RWPE2 (cell line): ENCODE data around the gene ERF.

Experiments used
- ATAC-seq: fragments of 200-7000 bp; cut with Tn5 transposase; 3 replicates; pipeline ENCODE4 v1.9.1; 2021; ENCODE audit warnings: low read depth
- DNase-seq: peaks from one replicate; pipeline ENCODE4 v3.0.0-alpha.2; 2020; ENCODE audit warnings: low spot score
- H3K27ac ChIP-seq: fragments of 450-650 bp; 2 replicates; pipeline ENCODE4 v1.5.1; 2017; ENCODE audit warnings: mild to moderate bottlenecking; ENCODE audit not compliant: poor library complexity, severe bottlenecking
- H3K27me3 ChIP-seq: fragments of 250-450 bp; sonication (Bioruptor Pico); 2 replicates; pipeline ENCODE4 v1.5.1; 2021; ENCODE audit warnings: mild to moderate bottlenecking, moderate library complexity; ENCODE audit not compliant: insufficient read depth, poor library complexity, severe bottlenecking
- H3K36me3 ChIP-seq: fragments of 250-450 bp; sonication (Bioruptor Pico); 2 replicates; pipeline ENCODE4 v1.5.1; 2020; ENCODE audit warnings: low read depth, mild to moderate bottlenecking, moderate library complexity
- H3K4me1 ChIP-seq: fragments of 250-450 bp; sonication (Bioruptor Pico); 2 replicates; pipeline ENCODE4 v1.5.1; 2021; ENCODE audit warnings: mild to moderate bottlenecking, moderate library complexity; ENCODE audit not compliant: insufficient read depth, poor library complexity, severe bottlenecking
- H3K4me3 ChIP-seq: fragments of 250-450 bp; sonication (Bioruptor Pico); 2 replicates; pipeline ENCODE4 v1.5.1; 2021; ENCODE audit warnings: mild to moderate bottlenecking, moderate library complexity; ENCODE audit not compliant: severe bottlenecking
- H3K9me3 ChIP-seq: fragments of 250-450 bp; sonication (Bioruptor Pico); 2 replicates; pipeline ENCODE4 v1.5.1; 2021; ENCODE audit warnings: mild to moderate bottlenecking, moderate library complexity; ENCODE audit not compliant: severe bottlenecking
- CTCF ChIP-seq: fragments of 450-650 bp; IDR thresholded peaks from one replicate; pipeline ENCODE4 v1.5.1; 2017; ENCODE audit warnings: mild to moderate bottlenecking, moderate library complexity; ENCODE audit not compliant: poor library complexity, severe bottlenecking

ERF gene

GRCh38 chr19:42290523-42291434 is 35.9 kb upstream of the ERF start:
- no peaks in the 10 kb centered on the region for H3K9me3 ChIP-seq
- TF ChIP-seq CTCF, result peak; percentile 54
- no peaks in the 10 kb centered on the region for H3K4me1 ChIP-seq
- peaks cover 75% of the 10 kb centered on the region for H3K36me3 ChIP-seq
- DNase-seq (no peak), ATAC-seq (peak; percentile 47; the same call in 2 of the 3 replicates)
- no peak overlapping the region for H3K27ac ChIP-seq
- no peaks in the 10 kb centered on the region for H3K27me3 ChIP-seq
- no peak overlapping the region for H3K4me3 ChIP-seq

DNA sequence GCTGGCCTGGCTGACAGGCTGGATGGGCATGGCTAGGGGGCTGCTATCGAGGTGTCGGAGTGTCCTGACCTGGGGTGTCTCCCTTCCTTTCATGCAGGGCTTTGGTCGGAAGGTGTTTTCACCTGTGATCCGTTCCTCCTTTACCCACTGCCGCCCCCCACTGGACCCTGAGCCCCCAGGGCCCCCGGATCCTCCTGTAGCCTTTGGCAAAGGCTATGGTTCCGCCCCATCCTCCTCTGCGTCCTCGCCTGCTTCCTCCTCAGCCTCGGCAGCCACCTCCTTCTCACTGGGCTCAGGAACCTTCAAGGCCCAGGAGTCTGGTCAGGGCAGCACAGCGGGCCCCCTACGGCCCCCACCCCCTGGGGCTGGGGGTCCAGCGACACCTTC is 35.2 kb upstream of the ERF start:
- ATAC-seq (no peak), DNase-seq (no peak)
- TF ChIP-seq CTCF, result no peak
- peaks cover 75% of the 10 kb centered on the region for H3K36me3 ChIP-seq
- H3K27ac ChIP-seq, result no peak overlapping the region
- H3K9me3 ChIP-seq, result no peaks in the 10 kb centered on the region
- no peaks in the 10 kb centered on the region for H3K27me3 ChIP-seq
- H3K4me1 ChIP-seq, result no peaks in the 10 kb centered on the region
- H3K4me3 ChIP-seq, result no peak overlapping the region

- Histone ChIP-seq H3K4me3 (no peak overlapping the region), H3K27ac (no peak overlapping the region)
These were observed 34.7 kb upstream of the ERF start for GRCh38 chr19:42289556-42290041.

DNA sequence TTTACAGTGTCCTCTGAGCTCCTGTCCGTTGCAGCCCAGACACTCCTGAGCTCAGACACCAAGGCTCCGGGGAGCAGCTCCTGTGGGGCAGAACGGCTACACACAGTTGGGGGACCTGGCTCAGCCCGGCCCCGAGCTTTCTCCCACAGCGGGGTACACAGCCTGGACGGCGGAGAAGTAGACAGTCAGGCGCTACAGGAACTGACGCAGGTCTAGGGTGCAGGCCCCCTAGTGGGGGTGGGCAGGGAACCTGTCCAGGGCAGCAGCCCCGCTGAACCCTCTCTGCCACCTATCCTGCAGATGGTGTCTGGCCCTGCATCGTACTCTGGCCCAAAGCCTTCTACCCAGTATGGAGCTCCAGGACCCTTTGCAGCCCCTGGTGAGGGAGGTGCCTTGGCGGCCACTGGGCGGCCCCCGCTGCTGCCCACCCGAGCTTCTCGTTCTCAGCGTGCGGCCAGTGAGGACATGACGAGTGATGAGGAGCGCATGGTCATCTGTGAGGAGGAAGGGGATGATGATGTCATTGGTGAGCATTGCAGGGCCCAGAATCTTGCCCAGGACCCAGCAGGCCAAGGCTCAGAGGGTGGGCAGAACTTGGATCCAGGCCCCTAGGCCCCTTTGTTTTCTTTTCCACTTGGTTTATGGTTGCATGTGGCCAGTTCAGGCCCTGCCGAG is 34.1 kb upstream of the ERF start:
- ATAC-seq, result no peak
- Histone ChIP-seq H3K27ac (no peak overlapping the region), H3K4me3 (no peak overlapping the region)

More at GRCh38 chr19:42289556-42290041, 34.7 kb upstream of the ERF start:
- ATAC-seq, result no peak
- Histone ChIP-seq H3K9me3 (no peaks in the 10 kb centered on the region), H3K4me1 (no peaks in the 10 kb centered on the region), H3K36me3 (peaks cover 74% of the 10 kb centered on the region), H3K27me3 (no peaks in the 10 kb centered on the region)
- no peak for DNase-seq
- no peak for TF ChIP-seq CTCF

More for the DNA sequence above, 34.1 kb upstream of the ERF start:
- H3K4me1 ChIP-seq, result no peaks in the 10 kb centered on the region
- no peak for DNase-seq
- TF ChIP-seq CTCF, result no peak
- no peaks in the 10 kb centered on the region for H3K9me3 ChIP-seq
- H3K36me3 ChIP-seq, result peaks cover 68% of the 10 kb centered on the region
- no peaks in the 10 kb centered on the region for H3K27me3 ChIP-seq
